SK-N-SH (cell line): ENCODE results near the gene HPN. TPM values are rescaled to one million over a fixed set of nuclear protein-coding genes. Genes with fewer than 3 reads are reported as not detected.

ENCODE experiments used
- CTCF ChIA-PET: fragments of 300-600, 350-600 bp; formaldehyde crosslinking; extraction: SDS; loops from one replicate; lab custom pipeline; 2021; lab: Yijun Ruan, JAX
- POLR2A ChIA-PET: fragments of 350-600 bp; sonication (Branson Sonifier 250); formaldehyde crosslinking; extraction: SDS; loops from one replicate; lab custom pipeline; 2020; ENCODE audit warnings: antibody characterized with exemption, inconsistent platforms; lab: Yijun Ruan, JAX
- DNase-seq: peaks from one replicate; pipeline ENCODE4 v3.0.0; 2012
- H2AFZ ChIP-seq: fragments of 200-600 bp; sonication (generic); 2 replicates; pipeline ENCODE4 v1.8.1; 2016; ENCODE audit warnings: antibody characterized with exemption, mild to moderate bottlenecking, low read depth
- H3F3A ChIP-seq: fragments of 200-600 bp; sonication (generic); replicated peaks from 2 replicates; pipeline ENCODE3; 2016; ENCODE audit warnings: antibody characterized with exemption, mild to moderate bottlenecking; ENCODE audit not compliant: insufficient read depth
- H3K27ac ChIP-seq, 2 experiments: fragments of 200-500 bp in 1 of 2; fragments of 200-600 bp in 1 of 2; sonication (Bioruptor generic) in 1 of 2; sonication (generic), shearing (Covaris generic) in 1 of 2; 2 replicates each; pipeline versions ENCODE4 v1.5.1 to v1.6.1; 2014 to 2016; ENCODE audit warnings: low read depth in 2 of 2, inconsistent platforms in 1 of 2, low read length in 1 of 2, mild to moderate bottlenecking in 1 of 2, mixed read lengths in 1 of 2
- H3K27me3 ChIP-seq: fragments of 200-600 bp; sonication (generic), shearing (Covaris generic); 2 replicates; pipeline ENCODE4 v1.6.1; 2016; ENCODE audit warnings: mixed run types; ENCODE audit not compliant: insufficient read depth
- H3K36me3 ChIP-seq, 2 experiments: fragments of 200-500 bp in 1 of 2; fragments of 200-600 bp in 1 of 2; sonication (Bioruptor generic) in 1 of 2; sonication (generic) in 1 of 2; replicated peaks in 1 of 2; 2 replicates each; pipeline versions ENCODE3 to v1.5.1; 2014 to 2016; ENCODE audit warnings: low read length in 1 of 2, mild to moderate bottlenecking in 1 of 2; ENCODE audit not compliant: insufficient read depth in 2 of 2, control insufficient read depth in 1 of 2
- H3K4me1 ChIP-seq, 2 experiments: fragments of 200-500 bp in 1 of 2; fragments of 200-600 bp in 1 of 2; sonication (Bioruptor generic) in 1 of 2; sonication (generic), shearing (Covaris generic) in 1 of 2; 2 replicates each; pipeline versions ENCODE4 v1.5.1 to v1.6.1; 2014 to 2016; ENCODE audit warnings: low read depth in 1 of 2, low read length in 1 of 2, mixed run types in 1 of 2; ENCODE audit not compliant: insufficient read depth in 2 of 2, control insufficient read depth in 1 of 2
- H3K4me2 ChIP-seq: fragments of 200-600 bp; sonication (generic), shearing (Covaris generic); 2 replicates; pipeline ENCODE4 v1.6.1; 2017; ENCODE audit warnings: mixed run types
- H3K4me3 ChIP-seq, 2 experiments: fragments of 200-500 bp in 1 of 2; fragments of 200-600 bp in 1 of 2; sonication (Bioruptor generic) in 1 of 2; sonication (generic), shearing (Covaris generic) in 1 of 2; 2 replicates each; pipeline versions ENCODE4 v1.5.1 to v1.8.1; 2014 to 2016; ENCODE audit warnings: low read depth in 2 of 2, inconsistent platforms in 1 of 2, low read length in 1 of 2, mild to moderate bottlenecking in 1 of 2, mixed read lengths in 1 of 2, moderate library complexity in 1 of 2
- H3K79me2 ChIP-seq: fragments of 200-600 bp; sonication (generic); 2 replicates; pipeline ENCODE4 v1.8.1; 2017; ENCODE audit warnings: mild to moderate bottlenecking; ENCODE audit not compliant: insufficient read depth
- H3K9ac ChIP-seq: fragments of 200-600 bp; sonication (generic); 2 replicates; pipeline ENCODE4 v1.6.1; 2017; ENCODE audit warnings: mixed run types
- H3K9me2 ChIP-seq: fragments of 200-600 bp; sonication (generic); 2 replicates; pipeline ENCODE4 v1.6.1; 2017; ENCODE audit warnings: mixed run types
- H3K9me3 ChIP-seq: fragments of 200-600 bp; sonication (generic); 2 replicates; pipeline ENCODE4 v1.6.1; 2017; ENCODE audit warnings: mixed run types, mild to moderate bottlenecking, moderate library complexity
- H4K20me1 ChIP-seq: fragments of 200-600 bp; sonication (generic); 2 replicates; pipeline ENCODE4 v1.6.1; 2017; ENCODE audit warnings: mild to moderate bottlenecking, mixed run types; ENCODE audit not compliant: insufficient read depth
- CHD2 ChIP-seq: fragments of 150-350 bp; IDR thresholded peaks from 2 replicates; pipeline ENCODE4 v1.6.1; 2018; ENCODE audit warnings: low read length; ENCODE audit not compliant: partially characterized antibody
- CTCF ChIP-seq: fragments of 200-600 bp; sonication (generic); IDR thresholded peaks from 2 replicates; pipeline ENCODE4 v1.6.1; 2017; ENCODE audit warnings: antibody characterized with exemption, mild to moderate bottlenecking, moderate library complexity
- ELF1 ChIP-seq: IDR thresholded peaks from 2 replicates; pipeline ENCODE4 v1.4.0; 2012
- EP300 ChIP-seq, 2 experiments: IDR thresholded peaks; 2 replicates each; pipeline versions ENCODE4 v1.4.0 to v1.6.1; 2012; ENCODE audit warnings: borderline replicate concordance in 1 of 2, low read depth in 1 of 2, low read length in 1 of 2
- EZH2phosphoT487 ChIP-seq: fragments of 200-600 bp; sonication (generic); IDR thresholded peaks from 2 replicates; pipeline ENCODE4 v1.6.1; 2017; ENCODE audit warnings: low read depth, mixed run types, mild to moderate bottlenecking, antibody characterized with exemption, moderate library complexity, borderline replicate concordance
- NFIC ChIP-seq: IDR thresholded peaks from 2 replicates; pipeline ENCODE4 v1.4.0; 2012; ENCODE audit warnings: borderline replicate concordance
- RCOR1 ChIP-seq: fragments of 150-350 bp; IDR thresholded peaks from 2 replicates; pipeline ENCODE4 v1.6.1; 2017; ENCODE audit warnings: antibody characterized with exemption, low read length
- REST ChIP-seq: IDR thresholded peaks from 2 replicates; pipeline ENCODE4 v1.6.1; 2012; ENCODE audit warnings: mild to moderate bottlenecking, low read depth, low read length, moderate library complexity
- SIN3A ChIP-seq: IDR thresholded peaks from 2 replicates; pipeline ENCODE4 v1.6.1; 2012; ENCODE audit warnings: low read depth, mild to moderate bottlenecking, low read length, moderate library complexity, borderline replicate concordance
- TAF1 ChIP-seq: IDR thresholded peaks from 2 replicates; pipeline ENCODE4 v1.6.1; 2012; ENCODE audit warnings: low read depth, mild to moderate bottlenecking, low read length, moderate library complexity, borderline replicate concordance
- TCF12 ChIP-seq: IDR thresholded peaks from 2 replicates; pipeline ENCODE4 v1.4.0; 2012
- USF1 ChIP-seq: IDR thresholded peaks from 2 replicates; pipeline ENCODE4 v1.4.0; 2012; ENCODE audit warnings: low read depth, borderline replicate concordance
- whole genome bisulfite sequencing: methylation state at CpG from one replicate; pipeline ENCODE4 v1.1.6; 2017; ENCODE audit warnings: low lambda C conversion rate; 5-methylcytosine and 5-hydroxymethylcytosine counted together
- polyA plus RNA-seq, 3 experiments: library from polyadenylated mRNA; depleted of rRNA; stranded (reverse); fragments of >200 nt; gene quantifications; 2 replicates each; pipeline ENCODE4 v1.2.3, GENCODE V29; 2012

The HPN gene
- polyA plus RNA-seq, 1 of the 3 experiments (the other 2 are of a cell fraction): 0.05 TPM

GRCh38 chr19:35054626-35055025 is 13.1 kb downstream of the HPN start:
- Histone ChIP-seq H3K36me3 (no peaks in the 10 kb centered on the region), H3K9me3 (no peaks in the 10 kb centered on the region), H3K27ac (no peak overlapping the region), H3K9ac (no peak overlapping the region), H3K4me2 (no peak overlapping the region), H3K27me3 (peaks cover 27% of the 10 kb centered on the region), H3K9me2 (no peaks in the 10 kb centered on the region), H3K4me1 (no peaks in the 10 kb centered on the region), H3K79me2 (no peaks in the 10 kb centered on the region), H4K20me1 (no peaks in the 10 kb centered on the region), H3F3A (no peaks in the 10 kb centered on the region), H3K4me3 (no peak overlapping the region), H2AFZ (no peak overlapping the region)
- CTCF ChIA-PET: interaction anchor here (0.7 to 9.9 kb wide), 6 partner anchors 8 to 403 kb away, joined by 3 to 86 read pairs (median 6); partner anchors contain the start of gene HPN
- 44% methylated on average over 5 of the region's 9 CpGs for WGBS
- DNase-seq: no peak
- TF ChIP-seq USF1 (no peak), CHD2 (no peak), RCOR1 (no peak), REST (no peak), EZH2phosphoT487 (no peak), NFIC (no peak), TCF12 (no peak), TAF1 (no peak), SIN3A (no peak), ELF1 (no peak)
- POLR2A ChIA-PET: no interaction called here

GRCh38 chr19:35055715-35056179 is 14.2 kb downstream of the HPN start:
- Histone ChIP-seq H3K4me1 (no peaks in the 10 kb centered on the region), H3K36me3 (no peaks in the 10 kb centered on the region), H3K4me2 (no peak overlapping the region), H3K9ac (no peak overlapping the region), H3K9me3 (no peaks in the 10 kb centered on the region), H2AFZ (no peak overlapping the region), H3K4me3 (no peak overlapping the region), H3F3A (no peaks in the 10 kb centered on the region), H3K27me3 (peaks cover 37% of the 10 kb centered on the region)
- WGBS: 29% methylated on average over 3 of the region's 3 CpGs
- no peak for DNase-seq
- POLR2A ChIA-PET: interaction anchor here (1.0 kb wide), 1 partner anchor 88 kb away, joined by 3 read pairs; no protein-coding TSS in a partner anchor
- peak; percentile 24; the same call in 1 of the 2 replicates for TF ChIP-seq CTCF
- no peak for TF ChIP-seq EP300 (IDR thresholded peaks at IDR 0.05; ENCODE audit: borderline replicate concordance in 1 of 2, low read depth in 1 of 2, low read length in 1 of 2)
- TF ChIP-seq, all 33 proteins: peak for 1
- Histone ChIP-seq H4K20me1 (no peaks in the 10 kb centered on the region), H3K9me2 (no peaks in the 10 kb centered on the region), H3K27ac (no peak overlapping the region), H3K79me2 (no peaks in the 10 kb centered on the region)
- CTCF ChIA-PET: interaction anchor here (1.0 to 9.9 kb wide), 5 partner anchors 9 to 12 kb away, joined by 4 to 86 read pairs (median 7); partner anchors contain the start of gene HPN
